NK-92 (cell line): ENCODE data around the gene NSD2.

Source experiments
- DNase-seq: peaks from one replicate; lab custom pipeline; 2025; ENCODE audit not compliant: unreplicated experiment; lab: John Stamatoyannopoulos, UW

NSD2 gene

DNA sequence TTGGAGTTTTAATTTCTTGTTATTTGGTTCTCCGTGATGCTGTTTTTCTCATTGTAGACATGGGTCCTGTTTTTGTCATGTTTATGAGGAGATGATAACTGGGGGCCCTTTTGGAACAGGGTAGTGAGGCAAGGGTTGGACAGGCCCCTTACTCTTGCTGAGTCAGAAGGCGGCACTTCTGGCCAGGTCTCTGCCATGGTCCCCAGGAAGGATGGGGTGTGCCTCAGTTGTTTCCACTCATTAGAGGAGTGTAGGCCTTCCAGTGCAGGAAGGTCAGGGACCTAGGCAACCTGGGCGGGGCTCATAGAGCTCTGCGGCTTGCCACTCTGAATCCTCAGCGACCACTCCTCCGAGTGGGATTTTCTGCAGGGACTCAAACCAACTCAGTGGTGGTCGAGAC lies 69.4 kb downstream of the NSD2 start:
- no peak for DNase-seq

- DNase-seq, result no peak
Measured at GRCh38 chr4:1943928-1944327, 72.7 kb downstream of the NSD2 start.

DNA sequence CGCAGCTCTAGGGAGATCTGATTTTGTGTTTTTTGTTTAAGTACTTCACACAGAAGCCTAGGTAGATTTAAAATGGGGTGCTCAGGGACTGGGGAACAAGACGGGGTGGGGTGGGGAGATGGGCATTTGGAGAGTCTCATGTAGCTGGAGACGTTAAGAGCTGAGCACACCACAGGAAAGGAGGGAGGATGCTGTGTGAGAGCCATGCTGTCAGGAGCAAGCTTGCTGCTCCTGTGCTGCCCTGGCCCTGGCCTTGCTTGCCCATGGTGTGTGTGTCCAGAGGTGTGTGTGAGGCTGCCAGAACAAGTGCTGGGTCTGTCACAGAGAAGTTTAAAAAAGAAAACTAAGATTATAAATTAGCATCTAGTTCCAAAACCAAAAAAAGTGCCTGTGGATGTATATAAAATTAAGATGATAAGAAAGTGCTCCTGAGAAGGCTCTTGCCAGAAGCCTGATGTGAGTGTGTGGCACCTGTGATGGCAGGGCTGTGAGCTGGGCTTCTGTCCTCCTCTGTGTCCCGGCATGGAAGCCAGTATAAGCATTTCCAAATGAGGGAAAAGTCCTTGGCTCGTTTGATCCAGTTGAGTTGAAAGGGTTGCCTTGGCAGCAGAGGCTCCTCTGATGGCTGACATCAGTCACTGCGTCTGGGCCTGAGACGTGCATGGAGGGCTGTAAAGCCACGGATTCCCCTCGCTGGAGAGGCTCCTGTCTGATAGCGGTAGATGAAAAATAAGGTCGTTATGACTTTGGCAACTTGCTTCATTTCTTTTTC lies 74.1 kb downstream of the NSD2 start:
- DNase-seq, result no peak

DNA sequence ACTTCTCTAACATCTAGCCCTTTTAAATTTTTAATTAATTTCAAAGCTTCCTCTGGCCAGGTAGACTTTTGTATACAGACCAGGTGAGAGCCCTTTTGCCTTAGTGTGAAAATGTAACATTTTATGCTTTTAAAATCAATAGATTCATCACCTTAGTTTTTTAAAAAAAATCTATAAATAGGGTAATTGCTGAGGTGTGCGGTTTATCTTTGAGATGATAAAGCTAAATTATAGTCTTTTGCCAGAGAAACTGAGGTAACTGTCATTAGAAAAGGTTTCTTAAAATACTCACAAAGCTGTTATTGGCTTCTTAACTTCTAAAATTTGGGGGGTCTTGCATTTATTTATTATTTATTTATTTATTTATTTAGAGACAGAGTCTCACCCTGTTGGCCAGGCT lies 74.7 kb downstream of the NSD2 start:
- no peak for DNase-seq

- no peak for DNase-seq
Measured at GRCh38 chr4:1948232-1948631, 77.0 kb downstream of the NSD2 start.

DNA sequence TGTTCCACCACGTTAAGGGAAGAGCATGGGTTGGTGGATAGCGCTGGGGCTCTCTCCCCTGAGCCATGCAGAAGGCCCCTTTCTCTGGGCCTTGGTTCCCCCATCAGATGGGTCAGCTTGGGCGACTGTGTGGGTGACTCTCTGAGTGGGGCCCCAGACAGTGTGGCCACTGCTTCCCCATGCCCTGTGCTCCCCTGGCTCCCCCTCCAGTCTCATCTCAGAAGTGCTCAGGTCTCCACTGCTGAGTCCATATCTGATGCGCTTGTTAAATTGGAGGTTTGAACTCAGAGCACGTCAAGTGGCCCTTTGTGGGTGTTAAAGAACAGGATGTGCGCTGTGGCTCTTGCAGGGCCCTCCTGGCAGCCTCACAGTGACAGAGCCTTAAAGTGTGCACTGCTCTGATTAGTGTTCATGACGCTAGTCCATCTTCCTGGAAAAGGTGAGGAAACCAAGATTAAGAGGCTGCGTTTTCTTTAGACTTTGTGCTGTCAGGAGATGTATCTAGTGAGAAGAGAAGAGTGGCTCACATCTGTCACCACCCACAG lies 77.8 kb downstream of the NSD2 start:
- DNase-seq, result no peak

DNA sequence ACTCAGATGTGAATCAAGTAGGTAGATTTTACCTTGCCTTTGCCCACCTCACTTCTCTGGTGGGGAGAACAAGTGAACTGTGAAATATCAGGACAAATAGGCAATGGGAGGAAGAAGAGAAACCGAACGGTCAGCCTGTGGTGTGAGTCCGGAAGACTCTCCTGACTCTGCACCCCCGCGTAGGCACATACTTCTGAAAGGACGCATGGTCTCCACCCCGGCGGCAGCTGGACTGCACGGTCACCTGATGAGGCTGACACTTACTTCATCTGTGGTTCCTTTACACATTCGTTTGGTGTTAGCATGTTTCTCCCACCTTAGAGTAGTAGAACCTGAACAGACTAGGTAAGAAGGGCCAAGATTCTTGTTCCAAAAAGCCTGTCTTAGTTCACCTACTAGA lies 79.2 kb downstream of the NSD2 start:
- DNase-seq, result no peak

DNA sequence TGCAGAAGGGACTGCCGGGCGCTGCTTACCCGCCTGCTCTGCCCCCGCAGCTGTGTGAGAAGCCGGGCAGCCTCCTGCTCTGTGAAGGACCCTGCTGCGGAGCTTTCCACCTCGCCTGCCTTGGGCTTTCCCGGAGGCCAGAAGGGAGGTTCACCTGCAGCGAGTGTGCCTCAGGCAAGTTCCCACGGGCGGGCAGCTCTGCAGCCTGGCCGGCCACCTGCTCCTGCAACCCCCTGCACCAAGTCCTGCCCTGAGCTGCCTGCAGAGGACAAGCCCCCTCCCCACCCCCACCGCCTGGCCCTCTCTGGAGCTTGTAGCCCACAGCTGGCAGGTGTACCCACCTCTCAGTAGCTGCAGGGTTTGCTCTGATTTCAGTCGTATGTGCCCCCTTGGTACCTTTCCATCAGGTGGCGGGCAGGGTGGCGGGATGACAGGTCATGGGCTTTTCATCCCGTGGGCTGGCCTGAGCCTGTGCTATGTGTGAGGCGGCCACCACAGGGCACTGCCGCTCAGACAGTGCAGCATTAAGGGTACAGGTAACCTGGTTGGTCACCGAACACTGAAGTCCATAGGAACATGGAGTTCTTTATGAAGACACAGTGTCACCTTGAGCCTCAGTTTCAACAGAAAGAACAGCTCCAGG lies 81.0 kb downstream of the NSD2 start:
- DNase-seq, result no peak

DNA sequence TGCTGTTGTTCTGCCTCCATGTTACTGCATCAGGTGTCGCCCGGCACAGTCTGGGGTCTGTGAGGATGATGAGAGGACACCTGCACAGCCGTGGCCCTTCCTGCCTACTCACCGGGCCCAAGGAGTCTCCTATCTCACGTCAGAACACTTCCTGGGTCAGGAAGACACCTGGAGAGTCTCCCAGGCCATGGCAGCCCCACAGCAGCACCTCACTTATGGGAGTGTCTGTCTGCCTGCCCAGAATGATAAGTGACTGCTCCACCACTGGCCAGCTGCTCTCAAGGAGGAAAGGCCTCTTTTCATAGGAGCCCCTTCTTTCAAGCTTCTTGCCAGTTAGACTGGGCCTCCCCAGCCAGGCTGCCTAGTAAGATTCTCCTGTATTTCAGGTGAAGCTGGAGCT lies 81.5 kb downstream of the NSD2 start:
- no peak for DNase-seq

DNA sequence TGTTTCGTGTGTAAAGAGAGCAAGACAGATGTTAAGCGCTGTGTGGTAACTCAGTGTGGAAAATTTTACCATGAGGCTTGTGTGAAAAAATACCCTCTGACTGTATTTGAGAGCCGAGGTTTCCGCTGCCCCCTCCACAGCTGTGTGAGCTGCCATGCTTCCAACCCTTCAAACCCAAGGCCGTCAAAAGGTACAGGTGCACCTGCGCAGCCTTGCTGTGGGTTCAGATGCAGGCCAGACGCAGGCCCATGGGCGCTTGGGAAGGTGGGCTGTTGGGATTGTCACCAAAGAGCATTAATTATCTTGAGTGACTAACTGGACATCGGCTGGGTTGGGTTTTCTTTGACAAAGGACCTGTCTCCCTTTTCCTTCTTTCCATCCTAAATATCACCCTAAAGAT lies 82.1 kb downstream of the NSD2 start:
- DNase-seq, result no peak

GRCh38 chr4:1956631-1957030 lies 85.4 kb downstream of the NSD2 start:
- DNase-seq, result no peak

DNA sequence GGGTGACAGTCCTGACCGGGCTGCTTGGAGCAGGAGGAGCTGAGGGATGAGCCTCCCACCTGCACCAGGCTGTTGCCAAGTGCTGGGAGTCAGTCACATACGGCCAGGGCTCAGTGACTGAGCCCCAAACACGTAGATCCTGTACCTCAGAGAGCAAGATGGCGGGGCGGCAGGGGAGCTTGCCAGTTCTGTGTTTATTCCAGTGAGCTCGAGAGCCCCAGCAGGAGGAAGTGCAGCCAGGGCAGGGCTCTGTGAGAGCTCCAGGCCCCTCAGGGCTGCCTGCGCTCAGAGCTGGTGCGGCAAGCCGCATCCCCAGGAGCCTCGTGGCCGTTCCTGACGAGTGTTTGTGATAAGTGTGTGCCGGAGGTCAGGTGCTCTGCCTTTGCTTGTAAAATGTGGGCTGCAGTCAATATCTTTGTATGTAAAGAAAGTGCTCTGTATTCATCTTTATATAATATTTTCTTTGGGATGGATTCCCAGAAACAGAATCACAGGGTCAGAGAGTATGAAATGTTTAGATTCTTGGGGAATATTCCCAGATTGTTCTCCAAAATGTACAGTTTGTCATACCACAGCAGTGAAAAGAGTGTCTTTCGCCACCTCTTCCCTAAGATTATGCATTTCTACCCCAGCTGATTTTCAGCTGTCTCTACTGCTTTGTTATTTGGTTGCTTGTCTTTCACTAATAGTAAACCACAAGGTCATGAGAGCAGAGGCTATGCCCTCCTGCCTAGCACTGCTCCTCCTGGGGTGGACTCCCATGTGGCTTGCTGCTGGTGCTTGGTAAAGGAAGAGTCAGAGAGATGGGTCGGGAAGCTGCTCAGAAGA lies 87.3 kb downstream of the NSD2 start:
- no peak for DNase-seq

- no peak for DNase-seq
Measured at GRCh38 chr4:1959104-1959384, 87.9 kb downstream of the NSD2 start.

DNA sequence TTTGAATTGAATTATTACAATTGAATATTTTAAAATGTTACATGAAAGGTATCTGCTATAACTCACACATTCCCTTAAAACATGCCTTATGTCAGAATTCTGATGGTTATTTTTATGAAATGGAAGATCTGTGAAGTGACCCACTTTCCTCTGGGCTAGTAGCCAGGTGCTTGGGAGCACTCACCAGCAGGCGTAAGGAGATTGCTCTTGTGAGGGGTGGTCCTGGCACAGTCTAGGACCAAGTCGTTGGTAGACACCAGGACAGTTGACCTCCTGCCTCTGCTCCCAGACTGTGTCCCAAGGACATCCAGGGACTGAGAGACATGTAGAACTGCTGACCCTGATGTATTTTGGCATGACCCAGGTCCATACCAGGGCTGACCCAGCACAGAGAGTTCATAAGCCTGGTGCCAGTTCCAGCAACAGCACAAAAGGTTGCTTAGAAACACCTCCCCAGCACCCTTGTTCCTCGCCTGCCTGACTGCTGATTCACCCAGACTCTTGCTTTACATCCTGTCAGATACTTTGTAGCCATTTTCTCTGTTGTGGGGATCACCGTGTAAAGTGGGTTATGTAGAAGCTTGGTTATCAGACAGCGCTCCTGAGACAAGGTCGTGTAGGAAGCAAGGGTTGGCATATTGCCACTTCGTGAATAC lies 89.1 kb downstream of the NSD2 start:
- DNase-seq, result no peak

- DNase-seq, result no peak
Measured at GRCh38 chr4:1961038-1961437, 89.8 kb downstream of the NSD2 start.

- DNase-seq, result no peak
Measured at GRCh38 chr4:1961563-1961962, 90.4 kb downstream of the NSD2 start.

DNA sequence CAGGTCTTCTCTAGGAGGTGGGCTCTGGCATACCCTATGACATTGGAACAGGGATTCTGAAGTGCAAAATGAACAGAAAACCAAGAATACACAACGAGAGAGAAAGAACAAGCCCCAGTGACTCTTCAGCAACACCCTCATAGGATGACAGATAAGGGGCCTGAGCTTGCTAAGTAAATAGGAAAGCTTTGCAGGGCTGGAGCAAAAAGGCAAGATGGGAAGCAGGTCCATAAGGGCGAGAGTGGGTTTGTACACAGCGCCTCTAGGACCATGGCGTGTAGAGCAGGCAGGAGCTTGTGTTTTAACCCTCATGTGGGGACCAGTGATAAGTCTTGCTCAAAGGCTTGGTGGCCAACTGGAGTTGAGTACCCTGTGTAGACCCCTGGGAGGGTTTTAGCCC lies 91.8 kb downstream of the NSD2 start:
- DNase-seq, result no peak

GRCh38 chr4:1964443-1964842 lies 93.2 kb downstream of the NSD2 start:
- no peak for DNase-seq

DNA sequence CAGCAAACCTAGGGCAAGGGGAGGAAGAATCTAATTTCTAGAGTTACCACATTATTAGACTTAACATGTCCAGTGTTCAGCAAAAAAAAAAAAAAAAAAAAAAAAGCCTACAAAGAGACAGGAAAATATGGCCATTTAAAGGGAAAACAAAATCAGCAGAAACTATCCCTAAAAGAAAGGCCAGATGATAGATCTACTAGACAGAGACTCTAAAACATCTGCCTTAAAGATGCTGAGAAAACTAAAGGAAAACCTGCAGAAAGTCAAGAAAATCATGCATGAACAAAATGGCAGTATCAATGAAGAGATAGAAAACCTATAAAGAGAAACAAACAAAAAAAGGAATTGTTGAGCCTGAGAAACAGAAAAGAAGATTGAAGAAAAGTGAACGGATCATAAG lies 93.8 kb downstream of the NSD2 start:
- DNase-seq, result no peak

DNA sequence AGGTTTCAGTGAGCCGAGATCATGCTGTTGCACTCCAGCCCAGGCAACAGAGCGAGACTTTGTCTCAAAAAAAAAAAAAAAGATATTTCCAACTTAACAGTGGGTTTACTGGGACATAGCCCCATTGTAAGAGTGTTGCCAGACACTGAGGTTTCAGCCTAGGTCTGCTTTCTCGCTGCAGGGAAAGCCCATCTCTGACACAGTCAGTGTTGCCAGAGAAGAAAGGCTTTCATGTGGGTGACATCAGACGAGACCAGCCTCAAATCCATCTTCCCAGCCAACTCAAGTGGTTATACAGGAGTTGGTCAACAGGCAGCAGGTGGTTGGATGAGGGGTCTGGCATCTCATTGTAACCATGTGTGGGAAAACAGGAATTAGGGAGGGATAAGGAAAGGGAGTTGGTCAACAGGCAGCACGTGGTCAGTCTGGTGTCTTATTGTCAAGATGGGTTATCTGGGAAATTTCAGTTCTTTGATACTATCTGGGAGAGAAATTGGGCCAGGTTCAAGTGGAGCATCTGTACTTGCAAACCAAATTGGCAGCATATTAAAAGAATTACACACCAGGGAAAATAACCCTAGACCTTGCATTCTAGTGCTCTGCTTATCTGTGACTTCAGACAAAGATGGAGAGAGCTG lies 96.4 kb downstream of the NSD2 start:
- no peak for DNase-seq

GRCh38 chr4:1968686-1969295 lies 97.6 kb downstream of the NSD2 start:
- no peak for DNase-seq
